DMS79 treated with DMSO at 0.1 percent for 48 hours (cell line): ENCODE data around the gene GSTT2B.
"Not testable (repeated sequence)": the region's sequence is repeated elsewhere in the genome, so short reads cannot be mapped to it uniquely, and the experiment has no call there.

Experiments
- DNase-seq: peaks from one replicate; lab custom pipeline; 2025; lab: John Stamatoyannopoulos, UW

Gene GSTT2B

DNA sequence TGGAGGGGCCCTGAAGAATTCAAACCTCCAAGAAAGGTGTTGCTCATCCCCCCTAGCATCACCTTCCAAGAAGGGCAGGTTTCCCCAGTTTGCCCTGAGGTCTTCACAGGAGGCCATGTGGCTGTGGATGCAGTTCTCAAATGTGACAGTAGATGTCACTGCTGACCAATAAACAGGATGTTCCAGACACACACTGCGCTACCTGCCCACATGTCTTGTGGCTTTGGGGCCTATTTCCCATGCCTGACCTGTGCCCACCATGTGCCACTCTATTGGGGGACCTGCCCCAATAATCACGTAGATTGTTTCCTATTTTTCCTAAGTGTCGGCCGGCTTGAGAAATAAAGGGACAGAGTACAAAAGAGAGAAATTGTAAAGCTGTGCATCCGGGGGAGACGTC is 23.4 kb upstream of the GSTT2B start:
- DNase-seq: no peak

DNA sequence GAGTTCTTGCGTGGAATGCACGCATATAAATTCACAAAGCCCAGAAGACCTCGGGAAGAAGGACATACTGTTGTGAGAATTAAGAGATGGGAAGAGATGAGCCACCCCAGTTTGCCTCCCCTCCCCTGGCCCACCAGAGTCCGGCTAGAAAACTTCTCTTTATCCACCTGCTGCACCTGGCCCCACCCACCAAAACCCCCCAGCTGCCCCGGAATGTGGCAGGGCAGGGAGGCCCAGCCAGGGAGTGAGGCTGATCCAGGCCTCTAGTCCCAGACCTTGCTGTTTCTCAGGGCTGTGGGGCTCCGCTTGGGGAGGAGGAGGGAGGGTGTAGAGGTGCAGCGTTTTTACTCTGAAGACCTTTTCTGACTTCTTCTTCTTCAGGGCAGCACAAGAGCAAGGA is 19.6 kb upstream of the GSTT2B start:
- not testable (repeated sequence) for DNase-seq

- DNase-seq: not testable (repeated sequence)
These were observed 18.7 kb upstream of the GSTT2B start, which contains the start of gene GSTT2 for GRCh38 chr22:23979557-23980240. Gene GSTT2, plus strand, starts transcription at chr22:23980134.

GRCh38 chr22:23977304-23977703 is 16.3 kb upstream of the GSTT2B start:
- not testable (repeated sequence) for DNase-seq

GRCh38 chr22:23974836-23975352 is 13.9 kb upstream of the GSTT2B start:
- DNase-seq: not testable (repeated sequence)

DNA sequence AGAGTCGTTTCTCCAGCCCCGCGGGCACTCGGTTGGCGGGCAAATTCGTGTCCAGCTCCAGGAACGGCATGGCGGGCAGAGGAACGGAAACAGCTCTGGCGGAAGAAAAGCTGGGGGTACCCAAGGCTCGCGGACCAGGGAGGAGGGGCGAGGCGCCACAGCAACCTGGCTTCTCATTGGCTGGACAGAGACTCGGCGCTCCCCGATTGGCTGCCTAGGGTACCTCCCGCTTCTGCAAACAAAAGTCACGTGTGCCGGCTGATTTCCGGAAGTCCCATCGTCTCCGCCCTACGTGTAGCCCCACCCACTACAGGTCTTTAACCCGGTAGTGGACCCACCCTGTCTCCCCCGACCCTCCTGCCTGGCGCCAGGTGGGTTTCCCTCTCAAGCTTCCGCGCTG is 13.3 kb upstream of the GSTT2B start, which contains the start of gene DDT:
Gene DDT, minus strand, starts transcription at position 97 of the 400 bp plus-strand sequence. Its CDS starts 27 bp downstream, at position 70.
- DNase-seq: not testable (repeated sequence)

- not testable (repeated sequence) for DNase-seq
These were observed 10.9 kb upstream of the GSTT2B start for GRCh38 chr22:23971927-23972326.

DNA sequence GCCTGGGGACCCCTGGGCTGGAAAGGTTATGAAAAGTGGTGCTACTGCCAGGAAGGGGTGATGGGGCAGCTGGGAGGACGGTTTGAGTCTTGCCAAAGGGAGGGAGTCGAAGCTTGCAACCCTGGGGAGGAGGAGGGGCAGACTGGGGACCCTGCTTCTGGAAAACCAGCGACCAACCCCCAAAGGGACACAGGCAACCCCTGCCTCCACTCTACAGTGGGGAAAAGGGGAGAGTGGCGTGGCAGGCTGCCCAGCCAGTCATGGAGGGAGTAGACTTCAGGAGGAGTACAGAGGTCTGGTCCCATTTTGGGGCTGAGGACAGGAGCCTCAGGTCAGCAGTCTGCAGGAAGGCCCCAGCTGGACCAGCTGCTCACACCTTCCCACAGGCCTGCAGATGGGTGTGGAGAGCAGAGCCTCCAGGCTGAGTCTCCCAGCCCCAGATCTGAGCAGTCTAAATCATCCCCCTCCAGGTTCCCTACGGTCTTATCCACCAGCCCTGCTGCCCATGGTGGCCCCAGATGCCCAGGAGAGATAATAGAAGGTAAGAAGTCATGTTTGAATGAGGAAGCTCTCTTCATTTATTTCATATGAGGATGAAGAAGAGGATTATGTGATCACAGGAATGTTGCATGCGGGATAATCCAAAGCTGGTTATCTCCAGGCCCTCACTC is 10.0 kb upstream of the GSTT2B start:
- DNase-seq: no peak

- DNase-seq: no peak
These were observed 9.2 kb upstream of the GSTT2B start for GRCh38 chr22:23970201-23970641.

- DNase-seq: no peak
These were observed 8.1 kb upstream of the GSTT2B start for GRCh38 chr22:23969071-23969470.

DNA sequence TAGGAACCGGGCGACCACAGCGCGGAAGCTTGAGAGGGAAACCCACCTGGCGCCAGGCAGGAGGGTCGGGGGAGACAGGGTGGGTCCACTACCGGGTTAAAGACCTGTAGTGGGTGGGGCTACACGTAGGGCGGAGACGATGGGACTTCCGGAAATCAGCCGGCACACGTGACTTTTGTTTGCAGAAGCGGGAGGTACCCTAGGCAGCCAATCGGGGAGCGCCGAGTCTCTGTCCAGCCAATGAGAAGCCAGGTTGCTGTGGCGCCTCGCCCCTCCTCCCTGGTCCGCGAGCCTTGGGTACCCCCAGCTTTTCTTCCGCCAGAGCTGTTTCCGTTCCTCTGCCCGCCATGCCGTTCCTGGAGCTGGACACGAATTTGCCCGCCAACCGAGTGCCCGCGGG is 5.6 kb upstream of the GSTT2B start, which contains the start of gene DDTL:
Gene DDTL, plus strand, starts transcription at position 321 of the 400 bp plus-strand sequence. Its CDS starts 27 bp downstream, at position 348.
- not testable (repeated sequence) for DNase-seq

- not testable (repeated sequence) for DNase-seq
These were observed 5.1 kb upstream of the GSTT2B start for GRCh38 chr22:23966094-23966493.

DNA sequence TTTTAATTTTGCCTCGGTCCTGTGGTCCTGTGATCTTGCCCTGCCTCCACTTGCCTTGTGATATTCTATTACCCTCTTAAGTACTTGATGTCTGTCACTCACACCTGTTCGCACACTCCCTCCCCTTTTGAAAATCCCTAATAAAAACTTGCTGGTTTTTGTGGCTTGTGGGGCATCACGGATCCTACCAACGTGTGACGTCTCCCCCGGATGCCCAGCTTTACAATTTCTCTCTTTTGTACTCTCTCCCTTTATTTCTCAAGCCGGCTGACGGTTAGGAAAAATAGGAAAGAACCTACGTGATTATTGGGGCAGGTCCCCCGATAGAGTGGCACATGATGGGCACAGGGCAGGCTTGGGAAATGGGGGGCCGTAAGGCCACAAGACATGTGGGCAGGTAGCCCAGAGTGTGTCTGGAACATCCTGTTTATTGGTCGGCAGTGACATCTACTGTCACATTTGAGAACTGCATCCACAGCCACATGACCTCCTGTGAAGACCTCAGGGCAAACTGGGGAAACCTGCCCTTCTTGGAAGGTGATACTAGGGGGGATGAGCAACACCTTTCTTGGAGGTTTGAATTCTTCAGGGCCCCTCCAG is 4.6 kb downstream of the GSTT2B start:
- peak; percentile 19 for DNase-seq

GRCh38 chr22:23955886-23956285 is 5.1 kb downstream of the GSTT2B start:
- DNase-seq: not testable (repeated sequence)

DNA sequence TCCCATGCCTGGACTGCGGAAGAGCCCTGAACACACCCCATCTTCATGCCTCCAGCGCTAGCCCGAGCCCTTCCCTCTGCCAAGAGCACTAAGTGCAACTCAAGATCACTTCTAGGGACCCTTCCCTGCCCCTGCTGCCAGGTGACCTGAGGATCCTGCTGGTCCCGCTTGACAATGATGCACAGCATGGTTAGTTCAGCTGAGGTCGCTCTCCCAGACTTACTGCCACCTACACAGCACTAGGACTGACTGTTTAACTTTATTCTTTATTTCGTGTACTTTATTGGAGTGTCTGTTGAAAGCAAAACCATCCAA is 6.0 kb downstream of the GSTT2B start:
- DNase-seq: not testable (repeated sequence)

DNA sequence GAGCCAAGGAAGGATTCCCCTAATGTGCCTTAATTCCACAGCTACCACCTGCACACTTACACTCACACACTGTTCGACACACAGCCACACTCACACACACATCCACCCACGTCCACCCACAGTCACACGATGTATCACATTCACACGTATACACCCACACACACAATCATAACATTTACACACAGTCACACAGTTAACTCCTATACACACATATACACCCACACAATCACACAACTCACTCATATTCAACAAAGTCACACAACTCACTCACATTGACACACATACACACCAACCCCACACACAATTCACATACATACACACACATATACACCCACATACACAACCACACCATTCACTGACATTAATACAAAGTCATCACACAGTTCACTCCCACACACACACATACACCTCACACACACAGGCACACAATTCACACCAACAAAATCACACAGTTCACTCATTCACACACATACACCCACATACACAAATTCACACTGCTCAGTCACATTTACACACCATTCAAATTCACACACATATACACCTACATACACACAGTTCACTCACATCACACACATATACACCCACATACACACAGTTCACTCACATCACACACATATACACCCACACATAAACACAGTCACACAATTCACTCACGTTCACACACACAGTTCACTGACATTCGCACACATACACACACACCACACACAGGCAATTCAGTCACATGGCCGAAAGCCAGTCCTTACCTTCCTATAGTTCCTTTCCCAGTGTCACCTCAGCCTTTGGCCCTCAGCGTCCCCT is 6.6 kb downstream of the GSTT2B start:
- DNase-seq: not testable (repeated sequence)

GRCh38 chr22:23953485-23953884 is 7.5 kb downstream of the GSTT2B start:
- not testable (repeated sequence) for DNase-seq

DNA sequence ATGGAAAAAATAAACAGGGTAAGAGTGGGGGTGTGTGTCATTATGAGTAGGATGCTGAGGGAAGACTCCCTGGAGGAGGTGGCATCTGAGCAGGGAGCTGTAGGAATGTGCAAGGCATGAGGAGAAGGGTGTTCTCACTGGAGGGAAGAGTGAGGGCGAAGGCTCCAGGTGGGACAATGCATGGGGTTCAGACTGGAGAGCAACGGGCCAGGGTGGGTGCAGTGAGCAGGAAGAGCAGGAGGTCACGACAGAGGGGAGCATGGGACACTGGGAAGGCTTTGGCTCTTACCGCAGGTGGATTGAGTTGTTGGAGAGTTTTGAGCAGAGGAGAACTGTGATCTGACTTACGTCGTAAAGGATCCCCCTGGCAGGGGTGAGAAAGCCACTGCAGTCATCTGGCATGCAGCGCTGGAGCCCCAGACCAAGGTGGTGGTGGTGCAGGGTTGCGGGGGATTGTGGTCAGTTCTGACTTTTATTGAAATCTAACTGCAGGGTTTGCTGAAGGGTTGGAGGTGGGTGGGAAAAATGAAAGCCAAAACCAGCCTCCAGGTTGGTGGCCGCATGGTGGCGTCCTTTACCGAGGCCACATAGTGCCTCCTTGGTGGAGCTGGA is 8.1 kb downstream of the GSTT2B start:
- DNase-seq: not testable (repeated sequence)

DNA sequence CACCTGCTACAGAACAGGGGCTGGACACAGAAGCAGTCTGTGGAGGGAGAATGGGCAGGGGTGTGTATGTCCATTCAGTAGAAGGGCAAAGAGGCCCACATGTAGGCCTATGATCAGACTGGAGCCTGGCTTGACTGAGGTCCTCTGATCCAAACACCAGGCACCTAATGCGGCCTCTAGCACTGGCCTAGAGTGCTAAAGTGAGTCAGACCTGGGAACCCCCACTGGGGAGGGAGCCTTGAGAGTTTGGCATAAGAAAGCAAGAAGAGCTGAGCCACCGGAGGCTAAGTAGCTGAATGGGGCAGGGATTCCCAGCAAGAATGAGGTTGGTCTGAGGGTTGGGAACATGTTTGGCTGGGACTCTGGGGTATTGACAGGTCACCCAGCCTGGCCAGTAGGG is 9.6 kb downstream of the GSTT2B start:
- not testable (repeated sequence) for DNase-seq

- not testable (repeated sequence) for DNase-seq
These were observed 11.2 kb downstream of the GSTT2B start for GRCh38 chr22:23949764-23950163.

- DNase-seq: not testable (repeated sequence)
These were observed 13.6 kb downstream of the GSTT2B start for GRCh38 chr22:23947391-23947790.
